Right cardiac atrium (tissue), 5 donors: Measurements from ENCODE around the gene MAGEA12. TPM values are rescaled to one million over a fixed set of nuclear protein-coding genes. Genes with fewer than 3 reads are reported as not detected.
"Not testable (repeated sequence)": the region's sequence is repeated elsewhere in the genome, so short reads cannot be mapped to it uniquely, and the experiment has no call there.

Source experiments
- ATAC-seq, 2 donors: fragments of 200-7000 bp; cut with Tn5 transposase; one replicate each; pipeline versions ENCODE4 v1.8.0 to v1.9.1; 2020; ENCODE audit warnings: moderate library complexity in 2 of 2, mild to moderate bottlenecking in 1 of 2
- DNase-seq, 3 donors: peaks; one replicate each; pipeline ENCODE4 v3.0.0-alpha.2; 2020
- H3K27ac ChIP-seq: one replicate; pipeline ENCODE4 v1.5.1; 2013; ENCODE audit warnings: mild to moderate bottlenecking, low read length, control low read depth, moderate library complexity
- H3K27me3 ChIP-seq: one replicate; pipeline ENCODE4 v1.6.1; 2013; ENCODE audit not compliant: control insufficient read depth, insufficient read depth
- H3K4me1 ChIP-seq: one replicate; pipeline ENCODE4 v1.6.1; 2013; ENCODE audit warnings: low read length; ENCODE audit not compliant: control insufficient read depth, insufficient read depth
- H3K4me3 ChIP-seq: one replicate; pipeline ENCODE4 v1.5.1; 2013; ENCODE audit warnings: low read length, control low read depth
- H3K9me3 ChIP-seq: one replicate; pipeline ENCODE4 v1.6.1; 2013; ENCODE audit warnings: low read length; ENCODE audit not compliant: control insufficient read depth
- WGBS: extraction: QIAGEN DNeasy Blood & Tissue Kit; methylation state at CpG from one replicate; pipeline ENCODE4 v1.1.7; 2013; 5-methylcytosine and 5-hydroxymethylcytosine counted together
- intact Hi-C, 4 donors: fragments of 100-400 bp; cut with DNase I; formaldehyde crosslinking; loops; one replicate each; pipeline versions ENCODE4 v1.11.0 to v1.14.0; 2022 to 2023
- polyA plus RNA-seq: library from polyadenylated mRNA; stranded (reverse); fragments of 200-250 nt; gene quantifications from one replicate; pipeline ENCODE4 v1.2.3, GENCODE V29; 2013
- total RNA-seq, 4 donors: library from RNA; stranded (reverse); fragmentation: NEBNext Ultra II Directional; extraction: Animal tissue kit (Norgen Biotek cat#: 25700); gene quantifications; one replicate each; pipeline ENCODE4 v1.2.1, GENCODE V29; 2021
- donor health status: healthy with polysubstance abuse.
- donor health status: DM: no; HTN: yes; CAD: no.
- donor health status: DM: no; HTN: no; CAD: no.
- donor health status: DM: no; HTN: yes; CAD: no; lungs with severe emphysema.
- donor health status: DM: yes; HTN: yes; CAD: no.

Gene MAGEA12
- total and polyA plus RNA-seq, 5 donors = not detected

- no peaks in the 10 kb centered on the region for H3K27me3 ChIP-seq
- H3K4me3 ChIP-seq = no peak overlapping the region
- H3K9me3 ChIP-seq = no peaks in the 10 kb centered on the region
- ATAC-seq = no peak
- no peaks in the 10 kb centered on the region for H3K4me1 ChIP-seq
- no peak for DNase-seq
- intact Hi-C loops = no loop called here
- WGBS = 64% methylated on average over 2 of the region's 2 CpGs
- no peak overlapping the region for H3K27ac ChIP-seq
Observed at GRCh38 chrX:152735101-152735500, 1.5 kb downstream of the MAGEA12 start.

- intact Hi-C loops = no loop called here
- Histone ChIP-seq H3K27ac (no peak overlapping the region), H3K4me1 (no peaks in the 10 kb centered on the region), H3K9me3 (no peaks in the 10 kb centered on the region), H3K27me3 (no peaks in the 10 kb centered on the region), H3K4me3 (no peak overlapping the region)
- ATAC-seq (no peak), DNase-seq (no peak)
- WGBS = 92% methylated on average over 12 of the region's 12 CpGs
Observed at GRCh38 chrX:152735860-152736511, 2.4 kb downstream of the MAGEA12 start.

GRCh38 chrX:152736528-152736927, 3.0 kb downstream of the MAGEA12 start:
- H3K4me3 ChIP-seq, ATAC-seq, intact Hi-C loops, H3K27me3 ChIP-seq, H3K27ac ChIP-seq, DNase-seq, H3K9me3 ChIP-seq, H3K4me1 ChIP-seq: not testable (repeated sequence)
- WGBS = 90% methylated on average over 12 of the region's 12 CpGs

- intact Hi-C loops = no loop called here
- Histone ChIP-seq H3K9me3 (no peaks in the 10 kb centered on the region), H3K4me3 (no peak overlapping the region), H3K27me3 (no peaks in the 10 kb centered on the region), H3K4me1 (no peaks in the 10 kb centered on the region), H3K27ac (no peak overlapping the region)
- DNase-seq (no peak), ATAC-seq (no peak)
- WGBS = 83% methylated on average over 5 of the region's 5 CpGs
Observed at GRCh38 chrX:152738560-152738959, 5.0 kb downstream of the MAGEA12 start.

GRCh38 chrX:152753686-152754650, 20.4 kb downstream of the MAGEA12 start, which contains the start of gene MAGEA2:
TSS of gene MAGEA2 (minus strand) at chrX:152753842. CDS start at chrX:152751363, 2,479 bp downstream.
- intact Hi-C loops, DNase-seq, H3K27me3 ChIP-seq, H3K4me3 ChIP-seq, H3K4me1 ChIP-seq, ATAC-seq, H3K27ac ChIP-seq, H3K9me3 ChIP-seq: not testable (repeated sequence)
- WGBS = no CpG with 5 or more reads among the region's 35 CpGs

- WGBS = no CpG with 5 or more reads among the region's 5 CpGs
- H3K9me3 ChIP-seq, H3K4me1 ChIP-seq, DNase-seq, H3K27ac ChIP-seq, ATAC-seq, H3K27me3 ChIP-seq, intact Hi-C loops, H3K4me3 ChIP-seq: not testable (repeated sequence)
Observed at GRCh38 chrX:152754871-152755270, 21.3 kb downstream of the MAGEA12 start.

- WGBS = no CpG with 5 or more reads among the region's 2 CpGs
- H3K27ac ChIP-seq, ATAC-seq, H3K4me3 ChIP-seq, intact Hi-C loops, H3K9me3 ChIP-seq, DNase-seq, H3K27me3 ChIP-seq, H3K4me1 ChIP-seq: not testable (repeated sequence)
Observed at GRCh38 chrX:152758918-152759317, 25.4 kb downstream of the MAGEA12 start, which contains the start of gene CSAG3. TSS of gene CSAG3 (plus strand) at chrX:152759218.

GRCh38 chrX:152759544-152759943, 26.0 kb downstream of the MAGEA12 start:
- H3K4me3 ChIP-seq, DNase-seq, H3K4me1 ChIP-seq, H3K27ac ChIP-seq, H3K9me3 ChIP-seq, ATAC-seq, intact Hi-C loops, H3K27me3 ChIP-seq: not testable (repeated sequence)
- 55% methylated on average over 3 of the region's 7 CpGs for WGBS

- H3K27me3 ChIP-seq, DNase-seq, H3K4me3 ChIP-seq, H3K27ac ChIP-seq, intact Hi-C loops, ATAC-seq, H3K9me3 ChIP-seq, H3K4me1 ChIP-seq: not testable (repeated sequence)
- WGBS = 86% methylated on average over 4 of the region's 7 CpGs
Observed at GRCh38 chrX:152761582-152761981, 28.0 kb downstream of the MAGEA12 start.

GRCh38 chrX:152766562-152766961, 33.0 kb downstream of the MAGEA12 start:
- DNase-seq = not testable (repeated sequence)

More at GRCh38 chrX:152766562-152766961, 33.0 kb downstream of the MAGEA12 start:
- H3K4me1 ChIP-seq, H3K27me3 ChIP-seq, H3K4me3 ChIP-seq, ATAC-seq, H3K9me3 ChIP-seq, intact Hi-C loops, H3K27ac ChIP-seq: not testable (repeated sequence)
- 78% methylated on average over 9 of the region's 9 CpGs for WGBS
